Middle frontal gyrus (tissue), 1 donor: ENCODE data around the gene LRCH1.

ENCODE experiments used
- DNase-seq: peaks from one replicate; pipeline ENCODE4 v3.0.0-alpha.2; 2015; ENCODE audit warnings: low spot score; ENCODE audit errors: extremely low spot score

LRCH1 gene

DNA sequence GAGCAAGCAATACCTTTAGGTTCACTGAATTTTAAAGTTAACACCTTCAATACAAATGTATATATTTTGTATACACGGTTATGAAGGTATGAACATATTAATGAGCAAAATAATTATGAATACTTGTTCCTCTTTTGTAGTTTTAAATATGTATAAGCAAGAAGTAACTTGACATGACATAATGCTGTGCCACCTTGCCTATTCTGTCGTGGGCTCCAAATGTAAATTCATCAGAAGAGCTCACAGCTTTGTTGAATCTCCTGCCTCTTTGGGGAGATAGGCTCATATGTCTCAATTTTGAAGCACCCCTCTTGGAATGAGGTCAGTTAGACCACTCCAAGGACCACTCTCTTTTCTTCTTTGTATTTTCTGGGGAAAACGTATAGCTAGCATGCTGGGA lies 59.3 kb downstream of the LRCH1 start:
- DNase-seq, result no peak

DNA sequence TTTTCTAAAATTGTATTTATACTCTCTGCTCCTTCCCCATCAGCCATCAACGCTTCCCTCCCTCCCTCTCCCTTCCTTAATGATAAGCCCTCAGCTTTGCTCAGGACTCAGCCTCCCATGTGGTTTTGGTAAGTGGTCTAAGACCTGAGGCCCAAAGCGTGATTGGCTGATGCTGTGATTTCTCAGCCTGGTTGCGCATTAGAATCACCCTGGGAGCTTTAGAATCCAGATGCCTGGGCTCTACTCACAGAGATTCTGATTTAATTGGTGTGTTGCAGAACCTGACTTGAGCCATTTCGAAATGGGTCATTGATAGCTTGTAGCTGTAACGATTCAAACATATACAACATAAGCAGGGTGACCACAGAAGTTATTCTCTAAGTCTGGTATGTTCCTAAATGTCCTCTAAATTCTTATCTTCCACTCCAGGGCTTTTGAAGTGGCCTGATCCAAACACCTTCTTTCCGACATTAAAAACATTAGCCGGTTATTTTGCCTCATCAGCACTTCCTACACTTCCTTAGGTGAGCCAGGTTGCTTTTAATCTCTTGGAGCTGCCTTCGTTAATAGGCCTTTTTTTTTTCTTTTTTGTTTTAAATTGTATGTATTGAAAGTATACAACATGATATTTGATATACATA lies 60.6 kb downstream of the LRCH1 start:
- DNase-seq, result no peak

DNA sequence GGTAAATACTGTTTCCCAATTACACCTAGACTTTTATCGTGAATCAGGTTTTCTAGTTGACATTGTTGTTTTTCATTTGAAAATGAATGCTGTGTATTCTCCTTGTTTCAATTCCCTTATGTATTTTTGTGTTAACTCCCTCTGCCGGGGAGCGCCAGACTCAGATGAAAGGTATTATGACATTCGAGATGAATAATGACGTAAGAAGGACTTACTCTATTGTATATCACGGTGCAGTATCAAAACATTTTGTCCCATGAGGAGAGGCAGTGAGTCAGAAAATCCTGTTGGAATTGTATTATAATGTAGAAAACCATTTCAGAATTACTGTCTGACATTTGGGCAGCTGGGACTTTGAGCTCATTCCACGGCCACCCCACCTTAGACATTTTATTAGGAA lies 61.6 kb downstream of the LRCH1 start:
- no peak for DNase-seq

DNA sequence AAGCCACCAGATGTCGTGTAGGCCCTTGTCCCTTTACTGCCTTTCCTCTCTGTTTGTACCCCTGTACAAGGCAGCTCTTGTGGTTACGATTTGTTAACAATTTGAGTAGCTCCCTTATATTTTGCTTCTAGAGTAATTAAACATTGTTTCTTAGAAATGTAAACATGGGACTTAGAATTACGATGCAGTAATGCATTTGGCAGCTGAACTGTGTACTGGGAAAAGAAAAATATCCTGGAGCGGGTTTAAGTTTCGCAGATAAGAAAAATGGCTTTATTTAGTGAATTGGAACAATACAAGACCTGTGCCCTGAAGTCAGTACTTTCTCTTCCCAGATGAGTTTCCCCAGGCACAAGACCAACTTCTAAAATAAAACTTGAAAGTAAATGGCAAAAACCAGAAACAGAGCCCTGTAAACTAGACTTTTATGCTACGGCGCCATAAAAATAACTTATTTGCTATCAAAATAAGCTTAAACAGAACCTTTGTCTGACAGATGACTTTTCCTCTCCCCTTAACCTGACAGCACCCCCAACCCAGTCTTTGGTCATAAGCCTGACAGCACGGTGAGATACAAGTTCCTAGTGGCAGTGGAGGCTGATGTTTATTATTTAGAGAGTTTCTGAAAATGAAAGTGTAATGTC lies 63.0 kb downstream of the LRCH1 start:
- DNase-seq, result no peak

DNA sequence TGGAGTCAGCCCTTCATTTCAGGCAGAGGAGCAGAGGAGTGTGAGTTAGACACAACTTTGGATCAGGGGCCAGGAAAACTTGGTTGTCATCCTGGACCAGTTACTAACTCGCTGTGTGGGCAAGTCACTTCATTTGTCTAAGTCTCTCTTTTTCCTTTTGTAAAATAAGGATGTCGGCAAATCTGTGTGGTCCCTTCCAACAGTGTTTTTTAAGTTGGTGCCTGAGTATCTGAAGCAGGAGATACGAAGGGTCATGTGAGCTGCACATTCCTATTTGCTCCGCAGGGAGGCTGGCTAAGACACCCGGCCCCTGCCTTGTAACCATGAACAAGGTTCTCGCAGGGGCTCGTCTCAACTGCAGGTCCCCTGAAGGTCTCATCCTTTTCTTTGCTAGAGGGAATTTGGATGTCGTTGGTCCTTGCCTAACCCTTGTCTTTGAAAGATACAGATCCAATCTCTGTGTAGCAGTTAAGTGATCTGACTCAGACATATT lies 64.3 kb downstream of the LRCH1 start:
- no peak for DNase-seq

DNA sequence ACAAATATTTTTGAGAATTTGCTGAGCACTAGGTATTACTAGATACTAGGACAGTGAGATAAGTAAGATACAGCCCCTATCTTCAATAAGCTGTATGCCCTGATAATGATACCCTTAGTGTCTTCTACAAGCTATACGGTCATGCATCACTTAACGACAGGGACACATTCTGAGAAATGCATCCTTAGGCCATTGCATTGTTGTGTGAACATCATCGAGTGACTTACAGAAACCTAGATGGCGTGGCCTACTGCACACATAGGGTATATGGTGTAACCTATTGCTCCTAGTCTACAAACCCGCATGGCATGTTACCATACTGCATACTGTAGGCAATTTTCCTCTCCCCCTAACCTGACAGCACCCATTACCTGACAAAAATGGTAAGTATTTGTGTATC lies 64.9 kb downstream of the LRCH1 start:
- DNase-seq, result no peak

DNA sequence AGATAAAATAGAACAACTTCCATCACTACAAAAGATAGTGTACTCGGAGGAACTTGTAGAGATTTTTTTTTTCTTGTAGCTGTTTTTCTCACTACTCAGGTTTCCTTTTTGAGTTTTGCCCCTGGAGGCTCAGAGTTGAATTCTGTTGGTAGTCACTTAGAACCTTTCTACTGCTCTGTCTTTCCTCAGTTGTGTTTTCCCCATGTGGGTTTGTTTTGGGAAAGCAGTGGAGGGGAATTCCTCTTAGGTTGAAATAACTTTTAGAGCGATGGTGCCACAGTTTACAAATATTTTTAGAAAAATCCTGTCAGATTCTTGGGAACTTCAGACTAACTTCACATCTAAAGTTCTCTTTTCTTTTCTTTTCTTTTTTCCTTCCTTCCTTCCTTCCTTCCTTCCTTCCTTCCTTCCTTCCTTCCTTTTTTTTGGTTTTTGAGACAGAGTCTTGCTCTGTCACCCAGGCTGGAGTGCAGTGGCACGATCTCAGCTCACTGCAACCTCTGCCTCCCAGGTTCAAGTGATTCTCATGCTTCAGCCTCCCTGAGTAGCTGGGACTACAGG lies 65.8 kb downstream of the LRCH1 start:
- no peak for DNase-seq

DNA sequence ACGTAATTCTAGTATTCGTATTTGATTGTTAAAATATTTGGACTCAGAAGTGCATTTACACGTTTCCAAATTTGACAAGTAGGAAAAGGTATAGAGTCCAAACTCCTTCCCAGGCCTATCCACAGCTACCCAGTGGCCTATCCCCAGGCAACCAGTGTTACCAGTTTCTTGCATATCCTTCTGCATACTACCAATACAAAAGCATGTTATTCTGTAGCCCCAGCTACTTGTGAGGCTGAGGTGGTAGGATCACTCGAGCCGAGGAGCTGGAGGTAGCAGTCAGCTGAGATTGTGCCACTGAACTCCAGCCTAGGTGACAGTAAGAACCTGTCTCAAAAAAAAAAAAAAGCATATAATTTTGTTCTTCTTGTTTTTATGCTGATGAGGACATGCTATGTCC lies 67.1 kb downstream of the LRCH1 start:
- DNase-seq, result no peak

DNA sequence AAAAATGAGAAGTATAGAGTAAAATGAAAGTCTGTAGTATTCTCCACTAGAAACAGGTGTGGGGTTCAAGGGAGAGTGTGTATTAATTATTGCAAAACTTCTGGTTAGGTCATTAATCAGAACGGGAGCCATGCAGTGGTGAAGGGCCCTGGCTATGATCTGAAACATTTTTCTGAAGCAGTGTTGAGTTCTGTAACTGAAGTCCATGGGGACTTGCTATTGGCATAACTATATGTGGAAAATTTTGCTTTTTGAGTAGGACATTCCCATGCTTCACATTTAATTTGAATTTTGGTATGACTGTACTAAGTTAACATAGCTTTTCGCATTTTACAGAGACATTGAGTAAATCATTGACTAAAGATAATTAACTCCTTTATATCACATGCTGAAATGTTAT lies 67.5 kb downstream of the LRCH1 start:
- no peak for DNase-seq

DNA sequence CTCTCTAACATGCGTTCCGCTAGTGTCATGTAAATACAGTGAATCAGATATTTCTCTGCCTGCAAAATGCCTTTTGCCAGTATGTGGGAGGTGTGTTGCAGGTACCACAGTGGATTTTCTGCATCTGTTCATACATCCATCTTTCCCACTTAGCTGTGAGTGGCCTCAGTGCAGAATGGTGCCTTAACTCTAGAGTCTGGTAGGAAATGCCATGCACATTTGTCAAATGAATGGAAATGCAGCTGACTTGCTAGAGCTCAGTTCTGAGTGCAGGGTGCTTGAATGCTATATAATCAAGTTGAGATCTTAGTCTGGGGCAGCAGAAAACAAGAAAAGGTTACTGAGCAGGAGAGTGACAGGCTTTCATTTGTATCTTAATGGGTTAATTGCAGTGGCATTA lies 68.2 kb downstream of the LRCH1 start:
- DNase-seq, result no peak

DNA sequence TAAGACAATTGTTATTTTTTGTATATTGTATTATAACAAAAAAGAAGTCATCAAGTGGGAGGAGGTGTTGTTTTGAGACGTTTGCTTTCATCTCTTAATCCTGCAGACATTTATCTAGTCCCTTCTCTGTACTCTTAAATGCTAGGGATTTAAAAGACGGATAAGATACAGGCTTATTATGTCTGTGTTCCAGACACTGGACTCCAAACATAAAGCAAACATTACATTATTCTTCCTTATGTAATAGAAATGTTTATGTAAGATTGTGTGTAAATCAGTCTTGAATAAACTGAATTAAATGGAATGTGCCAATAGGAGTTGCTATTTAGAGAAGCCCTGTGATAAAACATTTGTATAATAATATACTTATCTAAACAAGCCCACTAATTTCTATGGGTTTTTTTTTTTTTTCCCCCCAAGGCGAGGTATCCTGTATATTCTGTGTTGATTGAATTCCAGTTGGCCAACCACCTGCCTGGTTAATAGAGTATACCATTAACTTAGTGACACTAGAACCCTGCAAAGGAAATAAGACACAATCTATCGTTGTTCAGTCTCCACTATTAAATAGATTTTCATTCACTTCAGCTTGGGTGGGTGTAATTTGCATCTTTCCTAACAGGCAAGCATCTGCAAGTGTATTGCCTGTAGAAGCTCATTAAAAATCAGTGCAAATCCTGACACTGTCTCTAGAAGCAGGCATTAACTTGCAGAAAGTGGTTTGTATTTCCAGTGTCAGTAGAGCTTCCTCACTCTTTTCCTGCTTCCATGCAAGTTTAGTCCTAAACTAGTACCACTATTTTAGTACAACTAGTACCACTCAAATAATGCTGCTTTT lies 69.0 kb downstream of the LRCH1 start:
- DNase-seq, result no peak

DNA sequence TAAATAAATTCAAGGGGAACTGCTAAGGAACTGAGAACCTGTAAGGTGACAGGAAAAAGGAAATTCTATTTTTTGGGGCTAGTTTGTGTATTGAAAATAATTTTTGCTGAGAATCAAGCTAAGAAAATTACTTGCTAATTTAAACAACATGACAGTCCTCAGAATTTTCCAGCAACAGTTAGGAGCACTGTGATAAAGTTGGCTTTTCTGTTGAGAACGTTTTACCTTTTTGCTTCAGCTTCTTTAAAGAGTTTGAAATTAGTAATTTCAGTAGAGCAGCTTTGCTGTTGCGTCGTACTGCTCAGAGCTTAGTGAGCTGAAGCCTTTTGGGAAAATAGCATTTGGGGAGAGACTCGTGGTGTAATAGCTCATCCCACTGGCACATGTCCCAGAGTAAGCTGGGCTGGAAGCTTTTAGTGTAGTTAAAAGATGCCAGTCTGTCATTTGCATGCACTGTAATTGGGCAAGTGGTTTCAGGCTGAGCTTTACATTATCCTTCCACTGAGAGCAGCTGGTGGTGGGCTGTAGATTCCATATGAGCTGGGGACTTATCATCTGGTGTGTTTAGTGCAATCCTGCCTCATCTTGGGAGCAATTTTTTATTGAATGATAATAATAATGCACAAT lies 69.8 kb downstream of the LRCH1 start:
- peak; percentile 59 for DNase-seq

DNA sequence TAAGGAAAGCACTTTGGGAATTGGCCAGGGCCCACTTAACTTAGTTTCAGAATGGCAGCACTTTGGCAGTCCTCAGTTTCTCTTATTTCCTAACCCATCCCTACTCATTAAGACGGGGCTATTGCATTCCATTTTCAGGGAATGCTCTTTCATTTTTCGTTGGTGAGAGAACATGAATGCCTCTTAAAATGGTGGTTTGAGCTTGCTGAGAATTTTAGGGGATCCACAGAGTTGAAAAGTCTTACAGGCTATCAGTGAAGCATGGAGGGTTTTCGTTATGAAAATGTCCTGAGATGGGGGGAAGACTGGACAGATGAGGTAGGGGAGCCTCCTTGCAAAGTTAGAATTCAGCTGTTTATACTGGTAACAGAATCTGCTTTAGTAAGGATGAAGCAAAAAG lies 71.4 kb downstream of the LRCH1 start:
- DNase-seq, result no peak

DNA sequence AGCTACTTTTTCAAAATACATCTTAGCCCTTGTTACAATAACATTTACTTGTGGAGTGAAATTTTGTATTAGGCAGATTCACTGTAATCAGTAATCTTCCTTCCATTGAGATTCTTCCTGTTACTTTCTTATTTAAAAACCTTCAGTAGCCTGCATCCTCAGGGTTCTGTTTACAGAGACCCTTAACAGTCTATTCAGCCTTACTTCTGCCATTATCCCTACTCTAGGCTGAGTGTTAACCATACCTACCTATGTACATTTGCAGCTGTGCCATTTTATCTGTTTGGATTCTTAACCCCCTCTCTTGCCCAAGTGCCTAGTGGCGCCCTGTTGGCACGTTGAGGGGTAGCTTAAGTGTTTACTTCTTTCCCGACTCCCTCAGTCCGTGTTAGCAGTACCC lies 71.9 kb downstream of the LRCH1 start:
- no peak for DNase-seq

DNA sequence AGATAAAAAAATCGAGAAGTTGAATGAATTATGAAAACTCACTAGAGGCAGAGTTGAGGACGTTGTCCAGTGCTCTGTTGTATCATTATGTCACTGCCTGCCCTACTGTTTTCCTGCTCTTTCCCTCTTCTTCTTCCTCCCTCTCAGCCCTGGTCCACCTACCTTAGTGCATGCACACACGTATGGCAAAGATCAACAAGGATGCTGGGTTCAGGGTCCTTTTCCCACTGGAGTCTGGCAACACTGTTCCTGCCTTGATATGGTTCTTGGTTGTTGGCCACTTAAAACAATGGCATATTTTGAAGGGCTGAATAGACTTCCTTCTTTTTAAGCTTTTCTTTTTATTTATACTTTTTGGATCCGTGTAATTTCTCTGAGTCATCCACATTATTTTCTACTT lies 74.5 kb downstream of the LRCH1 start:
- no peak for DNase-seq

DNA sequence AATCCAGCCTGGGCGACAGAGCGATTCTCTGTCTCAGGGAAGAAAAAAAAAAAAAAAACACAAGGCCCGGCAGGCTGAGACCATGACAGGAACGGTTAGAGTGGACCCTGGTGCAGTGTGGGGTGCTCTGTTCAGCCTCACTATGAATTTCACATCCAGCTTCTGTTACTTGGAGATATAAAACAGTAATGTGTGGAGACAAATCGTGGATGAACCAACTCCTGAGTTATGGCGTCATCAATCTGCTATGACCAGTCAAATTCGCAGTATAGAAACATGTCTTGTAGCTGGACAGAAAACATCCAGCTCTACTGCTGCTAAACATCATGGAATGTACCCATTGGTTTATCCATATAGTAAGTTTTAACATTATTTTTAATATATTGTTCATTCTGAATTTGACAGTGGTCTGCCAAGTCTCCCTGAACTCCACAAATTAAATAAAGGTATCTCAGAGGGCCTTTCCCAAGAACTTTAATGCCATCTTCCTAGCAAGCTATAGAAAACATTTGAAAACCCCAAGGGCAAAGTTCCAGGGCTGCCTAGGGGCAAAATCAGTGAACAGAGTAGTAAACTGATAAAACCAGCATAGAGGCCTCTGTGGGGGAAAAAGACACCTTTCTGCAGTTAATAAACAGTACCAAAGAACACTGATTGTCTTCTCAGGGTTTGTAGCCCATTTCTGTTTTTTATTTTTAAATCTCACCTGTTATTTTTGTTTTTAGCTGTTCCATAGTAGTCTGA lies 75.8 kb downstream of the LRCH1 start:
- no peak for DNase-seq

DNA sequence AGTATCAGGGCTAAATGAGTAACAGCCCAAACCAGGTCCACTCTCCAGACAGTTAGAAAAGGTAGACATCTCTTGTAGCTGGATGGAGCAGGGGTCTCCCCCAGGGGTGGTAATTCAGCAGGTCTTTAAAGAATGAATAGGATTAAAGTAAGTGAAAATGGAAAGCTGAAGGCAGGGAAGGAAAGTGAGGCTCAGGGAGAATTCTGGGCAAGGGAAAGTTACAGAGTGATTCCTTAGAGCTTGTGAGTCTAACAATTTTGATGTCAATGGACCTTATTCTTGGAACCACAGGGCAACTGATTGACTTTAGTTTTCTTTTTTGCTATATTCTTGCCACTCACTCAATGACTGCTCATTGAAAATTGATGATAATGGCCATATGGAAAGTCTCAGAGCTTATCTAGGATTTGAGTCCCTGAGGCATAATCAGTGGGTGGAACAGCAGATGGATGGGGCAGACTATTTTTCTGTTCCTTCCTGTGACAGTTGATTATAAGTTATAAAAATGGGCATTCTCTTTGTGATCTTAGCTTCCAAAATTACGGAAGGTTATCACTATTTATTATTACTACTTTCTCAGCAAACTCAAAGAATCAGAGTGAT lies 76.9 kb downstream of the LRCH1 start:
- DNase-seq, result no peak

DNA sequence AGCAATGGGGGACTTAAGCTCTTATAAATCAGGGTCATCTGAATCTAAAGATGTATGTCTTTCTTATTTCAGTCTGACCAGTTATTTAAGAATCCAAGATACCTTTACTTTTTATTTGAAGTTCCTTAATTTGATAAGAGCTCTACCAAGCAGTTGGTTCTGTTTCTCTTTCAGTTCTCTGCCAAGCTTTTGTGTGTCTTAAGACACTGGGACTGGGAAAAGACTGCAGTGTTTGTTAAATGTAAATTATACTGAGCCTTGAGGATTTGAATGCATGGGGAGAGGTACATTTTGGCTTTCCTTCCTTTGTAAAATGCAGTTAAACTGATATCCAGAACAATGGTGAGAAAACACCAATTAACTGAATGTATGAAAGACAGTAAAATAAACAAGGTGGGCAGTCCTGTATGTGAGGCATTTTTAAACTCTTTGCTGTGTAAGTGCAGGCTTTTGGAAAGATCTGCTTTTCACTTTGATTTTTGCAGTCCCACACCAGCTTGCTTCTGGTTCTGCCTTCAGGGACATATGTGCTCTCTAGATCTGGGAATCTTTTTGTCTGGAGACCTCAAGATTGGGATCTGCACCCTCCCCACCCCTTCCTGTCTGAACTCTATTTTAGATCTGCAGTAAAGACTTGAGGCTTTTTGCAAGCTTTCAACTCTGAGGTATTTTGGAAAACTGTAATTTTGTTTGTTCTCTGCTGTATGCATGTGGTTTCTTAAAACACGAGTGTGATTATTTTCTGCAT lies 77.6 kb downstream of the LRCH1 start:
- no peak for DNase-seq

DNA sequence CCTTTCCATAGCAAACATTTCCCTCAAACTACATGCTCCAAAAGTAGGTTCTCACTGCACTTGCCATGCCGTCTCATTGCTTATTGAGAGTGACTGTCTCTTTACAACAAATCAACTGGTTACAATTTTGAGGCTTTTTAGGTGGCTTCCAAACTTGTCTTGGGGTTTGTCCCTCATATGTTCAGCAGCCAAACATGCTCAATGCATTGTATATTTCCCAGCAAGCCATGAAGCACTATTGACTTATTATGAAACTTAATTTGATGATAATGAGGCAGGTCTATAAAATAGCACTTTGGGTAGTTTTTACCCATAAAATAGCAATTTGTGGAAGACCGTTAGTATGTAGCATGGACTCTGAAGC lies 78.2 kb downstream of the LRCH1 start:
- no peak for DNase-seq

DNA sequence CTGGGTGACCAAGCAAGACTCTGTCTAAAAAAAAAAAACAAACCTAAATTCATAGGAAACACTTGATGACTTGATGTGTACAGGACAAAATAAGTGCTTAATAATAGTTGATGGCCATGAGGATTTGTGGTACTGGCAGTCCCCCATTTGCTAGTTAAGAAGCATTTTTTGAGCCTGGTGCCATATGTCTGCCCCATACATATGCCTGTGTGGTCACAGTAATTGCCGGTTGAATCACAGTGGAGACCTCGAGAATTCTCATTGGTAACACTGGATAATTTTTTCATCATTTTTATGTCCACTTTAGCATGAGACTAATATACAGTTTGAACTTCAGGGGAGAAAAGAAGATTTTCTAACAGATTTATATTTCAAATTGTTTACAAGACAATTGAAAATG lies 79.2 kb downstream of the LRCH1 start:
- DNase-seq, result no peak
